ENCODE data around the gene BRCA2. TPM values are rescaled to one million over a fixed set of nuclear protein-coding genes. Genes with fewer than 3 reads are reported as not detected.
A peak's percentile ranks its signal among the peaks of the same experiment; 100 is the strongest.

BRCA2 gene, protein sequence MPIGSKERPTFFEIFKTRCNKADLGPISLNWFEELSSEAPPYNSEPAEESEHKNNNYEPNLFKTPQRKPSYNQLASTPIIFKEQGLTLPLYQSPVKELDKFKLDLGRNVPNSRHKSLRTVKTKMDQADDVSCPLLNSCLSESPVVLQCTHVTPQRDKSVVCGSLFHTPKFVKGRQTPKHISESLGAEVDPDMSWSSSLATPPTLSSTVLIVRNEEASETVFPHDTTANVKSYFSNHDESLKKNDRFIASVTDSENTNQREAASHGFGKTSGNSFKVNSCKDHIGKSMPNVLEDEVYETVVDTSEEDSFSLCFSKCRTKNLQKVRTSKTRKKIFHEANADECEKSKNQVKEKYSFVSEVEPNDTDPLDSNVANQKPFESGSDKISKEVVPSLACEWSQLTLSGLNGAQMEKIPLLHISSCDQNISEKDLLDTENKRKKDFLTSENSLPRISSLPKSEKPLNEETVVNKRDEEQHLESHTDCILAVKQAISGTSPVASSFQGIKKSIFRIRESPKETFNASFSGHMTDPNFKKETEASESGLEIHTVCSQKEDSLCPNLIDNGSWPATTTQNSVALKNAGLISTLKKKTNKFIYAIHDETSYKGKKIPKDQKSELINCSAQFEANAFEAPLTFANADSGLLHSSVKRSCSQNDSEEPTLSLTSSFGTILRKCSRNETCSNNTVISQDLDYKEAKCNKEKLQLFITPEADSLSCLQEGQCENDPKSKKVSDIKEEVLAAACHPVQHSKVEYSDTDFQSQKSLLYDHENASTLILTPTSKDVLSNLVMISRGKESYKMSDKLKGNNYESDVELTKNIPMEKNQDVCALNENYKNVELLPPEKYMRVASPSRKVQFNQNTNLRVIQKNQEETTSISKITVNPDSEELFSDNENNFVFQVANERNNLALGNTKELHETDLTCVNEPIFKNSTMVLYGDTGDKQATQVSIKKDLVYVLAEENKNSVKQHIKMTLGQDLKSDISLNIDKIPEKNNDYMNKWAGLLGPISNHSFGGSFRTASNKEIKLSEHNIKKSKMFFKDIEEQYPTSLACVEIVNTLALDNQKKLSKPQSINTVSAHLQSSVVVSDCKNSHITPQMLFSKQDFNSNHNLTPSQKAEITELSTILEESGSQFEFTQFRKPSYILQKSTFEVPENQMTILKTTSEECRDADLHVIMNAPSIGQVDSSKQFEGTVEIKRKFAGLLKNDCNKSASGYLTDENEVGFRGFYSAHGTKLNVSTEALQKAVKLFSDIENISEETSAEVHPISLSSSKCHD (N-terminal part only)
- 8.7 and 11.4 TPM in 2 replicates for total RNA-seq (2014; rRNA removed; shearing (Covaris generic))

DNA sequence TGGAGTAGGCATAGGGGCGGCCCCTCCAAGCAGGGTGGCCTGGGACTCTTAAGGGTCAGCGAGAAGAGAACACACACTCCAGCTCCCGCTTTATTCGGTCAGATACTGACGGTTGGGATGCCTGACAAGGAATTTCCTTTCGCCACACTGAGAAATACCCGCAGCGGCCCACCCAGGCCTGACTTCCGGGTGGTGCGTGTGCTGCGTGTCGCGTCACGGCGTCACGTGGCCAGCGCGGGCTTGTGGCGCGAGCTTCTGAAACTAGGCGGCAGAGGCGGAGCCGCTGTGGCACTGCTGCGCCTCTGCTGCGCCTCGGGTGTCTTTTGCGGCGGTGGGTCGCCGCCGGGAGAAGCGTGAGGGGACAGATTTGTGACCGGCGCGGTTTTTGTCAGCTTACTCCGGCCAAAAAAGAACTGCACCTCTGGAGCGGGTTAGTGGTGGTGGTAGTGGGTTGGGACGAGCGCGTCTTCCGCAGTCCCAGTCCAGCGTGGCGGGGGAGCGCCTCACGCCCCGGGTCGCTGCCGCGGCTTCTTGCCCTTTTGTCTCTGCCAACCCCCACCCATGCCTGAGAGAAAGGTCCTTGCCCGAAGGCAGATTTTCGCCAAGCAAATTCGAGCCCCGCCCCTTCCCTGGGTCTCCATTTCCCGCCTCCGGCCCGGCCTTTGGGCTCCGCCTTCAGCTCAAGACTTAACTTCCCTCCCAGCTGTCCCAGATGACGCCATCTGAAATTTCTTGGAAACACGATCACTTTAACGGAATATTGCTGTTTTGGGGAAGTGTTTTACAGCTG, at the start of gene BRCA2, which contains the start of gene ZAR1L:
Gene BRCA2, plus strand, starts transcription at position 271 of the 790 bp plus-strand sequence. CDS start 953 bp downstream, outside the sequence.
Gene ZAR1L, minus strand, starts transcription at position 126 of the 790 bp plus-strand sequence. CDS start 3,438 bp downstream, outside the sequence.
- peak; percentile 90 for DNase-seq (ENCODE audit: low read depth)

- no peak for DNase-seq (ENCODE audit: low read depth)
These were observed 49.6 kb upstream of the BRCA2 start for GRCh38 chr13:32265726-32266125.

DNA sequence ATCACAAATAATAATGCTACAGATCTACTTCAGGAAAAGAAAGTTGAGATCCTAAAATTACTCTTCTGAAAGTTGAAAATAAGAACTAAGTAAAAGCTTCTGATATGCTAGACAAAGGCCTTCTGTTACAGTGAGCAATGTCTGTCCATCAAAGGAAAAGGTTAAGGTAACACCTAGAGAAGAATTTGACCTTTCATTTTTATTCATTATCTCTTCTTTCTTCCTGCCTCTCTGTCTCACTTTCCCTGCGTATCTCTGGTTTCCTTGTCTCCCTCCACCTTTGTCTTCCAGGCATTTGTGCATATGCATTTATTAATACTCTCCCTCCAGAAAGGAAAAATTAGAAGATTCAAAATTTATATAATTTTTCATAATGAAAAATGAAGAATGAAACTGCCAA, 49.2 kb upstream of the BRCA2 start:
- DNase-seq (ENCODE audit: low read depth), result no peak

DNA sequence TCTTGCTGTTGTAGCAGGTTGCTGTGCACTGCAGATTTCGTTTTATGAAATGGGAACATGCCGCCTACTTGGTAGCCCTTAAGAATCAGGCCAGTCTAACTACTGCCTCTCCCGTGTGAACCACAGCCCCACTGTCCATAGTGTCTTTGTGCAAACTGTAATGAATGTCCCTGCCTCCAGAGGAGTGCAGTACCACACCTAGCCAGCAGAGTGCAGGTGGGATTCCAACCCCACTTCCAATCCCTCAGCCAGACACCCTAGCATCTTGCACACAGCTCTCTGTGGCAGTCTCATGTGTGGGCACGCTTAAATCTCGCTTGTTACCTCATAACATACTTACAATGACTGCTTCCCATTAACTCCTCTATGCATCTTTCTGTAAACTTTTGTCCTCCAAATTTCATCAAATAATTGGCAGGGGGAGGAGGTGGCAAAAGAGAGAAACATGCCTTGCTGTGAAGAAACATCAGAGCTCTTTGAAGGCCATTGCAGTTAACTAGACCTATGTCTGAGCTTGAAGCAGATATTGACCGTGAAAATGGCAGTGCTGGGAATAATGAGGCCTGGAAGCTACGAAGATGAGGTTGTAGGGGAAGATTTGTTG, 47.4 kb upstream of the BRCA2 start:
- DNase-seq (ENCODE audit: low read depth), result no peak

DNA sequence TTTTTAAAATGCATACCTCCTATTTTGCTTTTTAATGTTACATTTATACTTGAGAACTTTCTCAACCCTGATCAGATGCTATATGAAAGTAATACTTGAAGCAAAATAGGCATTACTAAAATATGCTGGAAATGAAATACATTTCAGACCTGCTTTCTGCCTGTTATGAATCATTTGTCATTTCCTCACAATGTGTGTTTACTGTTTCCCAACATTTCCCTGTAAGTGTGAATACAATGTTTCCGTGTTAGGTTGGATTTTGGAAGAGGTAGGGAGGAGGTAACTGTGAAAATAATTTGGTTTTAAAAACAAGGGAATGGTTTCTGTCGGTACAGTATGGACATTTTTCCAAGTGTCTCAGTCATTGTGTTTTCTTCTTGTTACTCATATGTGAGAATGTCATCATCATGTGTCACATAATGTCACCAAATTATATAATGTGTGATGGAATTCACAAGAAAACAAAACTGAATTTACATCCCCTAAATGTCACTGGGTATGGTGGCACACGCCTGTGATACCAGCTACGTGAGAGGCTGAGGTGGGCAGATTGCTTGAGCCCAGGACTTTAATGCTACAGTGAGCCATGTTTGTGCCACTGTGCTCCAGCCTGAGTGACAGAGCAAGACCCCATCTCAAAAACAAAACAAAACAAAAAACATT, 43.2 kb upstream of the BRCA2 start:
- no peak for DNase-seq (ENCODE audit: low read depth)

DNA sequence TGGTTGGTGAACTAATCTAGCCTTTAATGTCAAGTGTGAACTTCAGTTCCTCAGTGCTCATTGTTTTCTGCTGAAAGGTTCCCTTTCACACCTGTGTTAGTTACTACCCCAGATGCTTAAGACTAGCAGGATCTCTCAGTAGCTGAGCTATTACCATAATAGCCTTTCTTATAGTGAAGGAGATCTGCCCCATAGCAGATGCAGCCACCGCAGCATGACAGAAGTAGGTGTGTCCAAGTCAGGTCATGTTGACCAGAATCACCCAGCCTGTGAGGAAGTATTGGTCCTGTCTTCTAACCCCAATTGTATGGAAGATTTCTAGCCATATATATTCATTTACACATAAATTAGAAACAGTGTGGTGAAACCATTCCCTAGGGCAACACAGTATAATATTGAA, 37.5 kb upstream of the BRCA2 start:
- DNase-seq (ENCODE audit: low read depth), result no peak

DNA sequence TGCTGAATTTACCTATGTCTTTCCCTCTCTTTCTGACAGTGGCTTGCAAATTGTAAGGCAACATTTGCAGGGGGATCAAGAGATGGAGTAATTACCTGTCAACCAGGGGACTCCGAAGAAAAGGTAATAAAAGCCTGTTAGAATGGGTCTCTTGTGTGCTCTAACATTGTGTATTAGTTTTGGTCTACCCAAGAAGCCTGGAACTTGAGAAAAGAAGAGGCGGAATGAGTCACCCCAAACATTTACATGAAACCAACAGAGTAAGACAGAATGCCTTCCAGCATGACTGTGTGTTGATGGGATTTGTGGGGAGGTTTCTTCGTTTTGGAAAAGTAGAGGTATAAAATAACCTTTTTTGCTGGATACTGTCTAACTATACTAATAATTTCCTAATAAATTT, 36.9 kb upstream of the BRCA2 start:
- DNase-seq (ENCODE audit: low read depth), result peak; percentile 60

- DNase-seq (ENCODE audit: low read depth), result no peak
These were observed 34.2 kb upstream of the BRCA2 start for GRCh38 chr13:32281096-32281495.

DNA sequence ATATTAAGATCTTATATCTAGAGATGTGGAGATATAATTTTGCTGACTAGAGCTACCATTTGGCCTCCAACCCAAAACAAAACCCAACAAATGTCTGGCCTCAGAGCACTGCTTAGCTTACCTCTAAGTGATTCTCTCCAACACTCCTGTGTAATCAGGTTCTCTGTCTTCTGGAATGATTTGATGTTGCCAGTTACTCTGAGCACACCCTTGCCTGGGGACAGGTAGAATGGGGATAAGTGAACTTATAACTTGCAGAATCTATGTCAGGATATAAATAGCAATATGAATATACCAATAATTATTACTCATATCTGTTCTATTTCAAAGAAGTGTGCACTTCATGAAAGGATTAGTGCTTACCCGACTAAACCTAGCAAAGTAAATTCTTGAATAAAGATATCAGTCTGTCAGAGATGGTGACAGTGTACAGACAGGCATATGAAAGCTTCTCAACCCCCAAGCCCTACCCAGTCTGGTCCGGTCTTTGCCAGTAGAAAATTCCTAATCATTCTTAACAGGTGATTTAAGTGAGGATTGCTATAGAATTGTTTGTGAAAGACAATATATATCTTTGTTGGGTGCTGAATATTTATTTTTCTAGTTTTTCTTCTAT, 33.1 kb upstream of the BRCA2 start:
- DNase-seq (ENCODE audit: low read depth), result no peak

- DNase-seq (ENCODE audit: low read depth), result peak; percentile 86
These were observed 30.2 kb upstream of the BRCA2 start for GRCh38 chr13:32284927-32285632.

DNA sequence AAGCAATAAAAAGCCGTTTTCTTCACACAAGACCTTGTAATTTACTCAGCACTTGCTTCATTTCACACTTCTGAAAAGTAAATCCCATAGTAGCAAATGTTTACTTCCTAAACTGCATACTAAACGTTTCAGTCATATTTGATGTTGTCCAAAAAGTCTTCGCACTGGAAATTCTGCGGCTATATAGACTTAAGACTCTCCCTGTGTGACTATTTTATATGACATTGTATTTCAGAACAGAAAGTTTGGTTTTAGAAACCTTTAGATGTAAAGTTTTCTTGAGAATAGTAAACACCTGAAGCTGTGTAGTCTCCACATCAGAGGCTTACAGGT, 29.7 kb upstream of the BRCA2 start:
- DNase-seq (ENCODE audit: low read depth), result peak; percentile 8

- DNase-seq (ENCODE audit: low read depth), result no peak
These were observed 18.1 kb upstream of the BRCA2 start for GRCh38 chr13:32297206-32297605.

- DNase-seq (ENCODE audit: low read depth), result no peak
These were observed 16.6 kb upstream of the BRCA2 start for GRCh38 chr13:32298695-32299094.

DNA sequence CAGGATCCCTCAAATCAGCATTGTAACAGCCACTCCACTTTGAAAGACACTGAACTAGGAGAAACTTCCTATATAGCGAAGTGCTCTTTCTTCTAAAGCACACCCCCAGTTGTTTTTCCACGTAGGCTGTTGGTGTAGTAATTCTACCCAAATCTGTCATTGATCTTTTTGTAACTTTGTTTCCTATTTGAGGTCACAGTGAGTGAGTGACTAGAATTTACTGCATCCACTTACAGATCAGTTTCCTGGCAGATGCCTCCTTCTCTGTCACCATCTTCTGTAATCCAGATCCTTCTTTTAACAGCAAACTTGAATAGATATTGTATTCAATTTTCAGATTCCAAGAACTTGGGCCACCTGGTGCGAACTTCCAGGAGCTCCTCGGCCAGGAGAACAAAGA, 15.4 kb upstream of the BRCA2 start:
- DNase-seq (ENCODE audit: low read depth), result no peak

- DNase-seq (ENCODE audit: low read depth), result no peak
These were observed 14.9 kb upstream of the BRCA2 start for GRCh38 chr13:32300406-32300805.

- no peak for DNase-seq (ENCODE audit: low read depth)
These were observed 14.4 kb upstream of the BRCA2 start for GRCh38 chr13:32300920-32301319.

DNA sequence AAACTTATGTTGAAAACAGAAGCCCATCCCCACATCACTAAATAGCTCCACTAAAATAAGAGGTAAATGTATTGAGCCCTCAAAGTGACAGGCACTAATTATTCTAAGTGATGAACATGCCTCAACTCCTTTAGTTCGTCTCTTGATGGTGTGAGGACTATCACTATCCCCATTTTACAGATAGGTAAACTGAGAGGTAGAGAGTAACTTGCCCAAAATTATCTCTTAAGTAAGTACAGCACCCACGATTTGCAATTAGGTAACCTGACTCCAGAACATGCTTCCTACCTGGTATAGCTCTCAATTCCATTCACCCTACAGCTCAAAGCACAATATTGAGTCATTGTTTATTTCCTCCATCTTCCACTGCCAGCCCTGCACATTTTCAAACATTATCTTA, 12.8 kb upstream of the BRCA2 start:
- no peak for DNase-seq (ENCODE audit: low read depth)

DNA sequence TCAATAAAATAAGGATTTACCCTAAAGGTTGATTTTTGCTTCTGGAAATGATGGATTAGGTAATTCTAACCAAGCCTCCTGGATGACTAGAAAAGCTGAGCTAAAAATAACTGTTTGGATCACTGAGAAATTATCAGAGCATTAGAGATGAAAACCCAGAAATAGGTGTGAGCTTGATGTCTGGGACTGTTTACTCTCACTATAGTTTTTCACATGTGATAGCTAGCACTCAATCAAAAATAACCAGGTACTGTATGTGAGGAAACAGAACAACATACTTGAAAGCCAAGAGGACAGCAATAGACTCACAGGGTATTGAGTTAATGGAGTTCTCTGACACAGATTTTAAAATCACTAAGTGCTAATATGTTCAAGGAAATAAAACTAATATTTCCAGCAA, 9.7 kb upstream of the BRCA2 start:
- no peak for DNase-seq (ENCODE audit: low read depth)

Data from M059J (cell line).